Measurements from ENCODE around the gene SELENOI. TPM values are rescaled to one million over a fixed set of nuclear protein-coding genes. Genes with fewer than 3 reads are reported as not detected.

Gene SELENOI
- total and polyA plus RNA-seq, 11 donors = 1.9 to 14.9 (median 10.2) TPM

- H3K27ac ChIP-seq = no peak overlapping the region
- H3K4me1 ChIP-seq = peaks cover 0 to 10% (median 0%) of the 10 kb centered on the region in 12 donors
- H3K36me3 ChIP-seq = no peaks in the 10 kb centered on the region
- H3K27me3 ChIP-seq = no peaks in the 10 kb centered on the region
- intact Hi-C loops (cut with DNase I) = no loop called here
- no peak for DNase-seq
- no peaks in the 10 kb centered on the region for H3K9me3 ChIP-seq
- H3K4me3 ChIP-seq = no peak overlapping the region
- TF ChIP-seq, protein P1, sequence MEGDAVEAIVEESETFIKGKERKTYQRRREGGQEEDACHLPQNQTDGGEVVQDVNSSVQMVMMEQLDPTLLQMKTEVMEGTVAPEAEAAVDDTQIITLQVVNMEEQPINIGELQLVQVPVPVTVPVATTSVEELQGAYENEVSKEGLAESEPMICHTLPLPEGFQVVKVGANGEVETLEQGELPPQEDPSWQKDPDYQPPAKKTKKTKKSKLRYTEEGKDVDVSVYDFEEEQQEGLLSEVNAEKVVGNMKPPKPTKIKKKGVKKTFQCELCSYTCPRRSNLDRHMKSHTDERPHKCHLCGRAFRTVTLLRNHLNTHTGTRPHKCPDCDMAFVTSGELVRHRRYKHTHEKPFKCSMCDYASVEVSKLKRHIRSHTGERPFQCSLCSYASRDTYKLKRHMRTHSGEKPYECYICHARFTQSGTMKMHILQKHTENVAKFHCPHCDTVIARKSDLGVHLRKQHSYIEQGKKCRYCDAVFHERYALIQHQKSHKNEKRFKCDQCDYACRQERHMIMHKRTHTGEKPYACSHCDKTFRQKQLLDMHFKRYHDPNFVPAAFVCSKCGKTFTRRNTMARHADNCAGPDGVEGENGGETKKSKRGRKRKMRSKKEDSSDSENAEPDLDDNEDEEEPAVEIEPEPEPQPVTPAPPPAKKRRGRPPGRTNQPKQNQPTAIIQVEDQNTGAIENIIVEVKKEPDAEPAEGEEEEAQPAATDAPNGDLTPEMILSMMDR (IDR thresholded peaks at IDR 0.05) = no peak
- no peak for TF ChIP-seq POLR2A (IDR thresholded peaks at IDR 0.05)
- 86 to 92% (median 90%) methylated on average over 7 of the region's 7 CpGs for WGBS, 4 donors
- no peak for ATAC-seq
Observed at GRCh38 chr2:26430826-26431225, 84.9 kb downstream of the SELENOI start.

DNA sequence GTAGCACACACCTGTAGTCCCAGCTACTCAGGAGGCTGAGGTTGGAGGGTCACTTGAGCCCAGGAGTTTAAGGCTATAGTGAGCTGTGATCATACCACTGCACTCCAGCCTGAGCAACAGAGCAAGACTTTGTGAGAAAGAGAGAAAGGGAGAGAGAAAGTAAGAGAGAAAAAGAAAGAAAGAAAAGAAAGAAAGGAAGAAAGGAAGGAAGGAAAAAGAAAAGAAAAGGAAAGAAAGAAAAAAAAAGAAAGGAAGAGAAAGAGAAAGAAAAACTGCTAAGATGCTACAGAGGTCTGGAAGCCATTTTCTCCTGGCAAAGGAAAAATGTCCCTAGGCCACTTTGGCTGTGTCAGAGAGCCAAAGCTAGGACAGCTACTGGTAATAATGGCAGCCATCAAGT lies 86.4 kb downstream of the SELENOI start:
- no peaks in the 10 kb centered on the region for H3K36me3 ChIP-seq
- H3K4me3 ChIP-seq = no peak overlapping the region
- DNase-seq = no peak
- H3K9me3 ChIP-seq = no peaks in the 10 kb centered on the region
- intact Hi-C loops (cut with DNase I) = no loop called here
- peaks cover 0 to 10% (median 0%) of the 10 kb centered on the region in 12 donors for H3K4me1 ChIP-seq
- H3K27me3 ChIP-seq = no peaks in the 10 kb centered on the region
- TF ChIP-seq POLR2A (IDR thresholded peaks at IDR 0.05) = no peak
- TF ChIP-seq, protein P1 (IDR thresholded peaks at IDR 0.05) = no peak
- no peak for ATAC-seq
- no peak overlapping the region for H3K27ac ChIP-seq

DNA sequence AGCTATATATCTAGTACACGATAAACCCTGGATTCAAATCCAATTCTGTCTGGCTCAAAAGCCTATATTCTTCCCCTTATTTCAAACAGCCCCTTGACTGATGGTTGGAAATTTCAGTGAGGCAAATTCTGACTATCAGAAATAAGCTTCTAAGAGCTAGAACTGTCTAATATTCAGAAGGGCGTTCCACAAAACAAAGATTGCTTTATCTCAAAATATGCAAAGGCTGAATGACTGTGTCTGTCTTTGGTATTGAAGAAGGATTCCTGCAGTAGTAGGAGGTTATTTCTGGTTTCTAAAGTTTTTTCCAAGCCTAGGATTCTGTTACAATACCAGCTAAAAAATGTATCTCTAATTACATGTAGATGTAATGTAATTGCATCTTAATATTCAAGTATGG lies 86.9 kb downstream of the SELENOI start:
- intact Hi-C loops (cut with DNase I) = no loop called here
- ATAC-seq = no peak
- H3K27ac ChIP-seq = no peak overlapping the region
- WGBS, 4 donors = 30 to 72% (median 36%) methylated on average over 2 of the region's 2 CpGs
- no peaks in the 10 kb centered on the region for H3K9me3 ChIP-seq
- DNase-seq = no peak
- no peaks in the 10 kb centered on the region for H3K27me3 ChIP-seq
- no peak overlapping the region for H3K4me3 ChIP-seq
- no peaks in the 10 kb centered on the region for H3K36me3 ChIP-seq
- peaks cover 0 to 10% (median 0%) of the 10 kb centered on the region in 12 donors for H3K4me1 ChIP-seq
- TF ChIP-seq, protein P1 (IDR thresholded peaks at IDR 0.05) = no peak
- TF ChIP-seq POLR2A (IDR thresholded peaks at IDR 0.05) = no peak

DNA sequence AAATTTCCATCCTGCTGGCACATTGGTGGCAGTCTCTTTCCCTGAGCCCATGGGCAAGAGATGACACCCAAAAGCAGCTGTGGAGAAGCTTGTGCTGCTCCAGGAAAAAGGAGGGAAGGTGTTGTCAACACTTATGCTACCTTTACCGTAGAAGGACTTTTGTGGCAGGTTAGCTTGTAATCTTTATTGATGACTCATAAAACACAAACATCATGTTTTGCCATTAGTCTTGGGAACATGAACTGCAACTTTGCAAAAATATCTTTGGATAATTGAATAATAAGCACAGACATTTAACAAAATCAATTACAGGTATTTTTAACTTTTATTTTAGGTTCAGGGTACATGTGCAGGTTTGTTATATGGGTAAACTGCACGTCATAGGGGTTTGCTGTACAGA lies 89.2 kb downstream of the SELENOI start:
- Histone ChIP-seq H3K4me3 (no peak overlapping the region), H3K27me3 (no peaks in the 10 kb centered on the region), H3K27ac (no peak overlapping the region), H3K4me1 (peaks cover 0 to 6% (median 0%) of the 10 kb centered on the region in 12 donors), H3K9me3 (no peaks in the 10 kb centered on the region), H3K36me3 (no peaks in the 10 kb centered on the region)
- no peak for DNase-seq
- WGBS, 4 donors = 82 to 95% (median 88%) methylated on average over 2 of the region's 2 CpGs
- no peak for ATAC-seq
- TF ChIP-seq, protein P1 (IDR thresholded peaks at IDR 0.05) = no peak
- TF ChIP-seq POLR2A (IDR thresholded peaks at IDR 0.05) = no peak
- intact Hi-C loops (cut with DNase I) = no loop called here
